Measurements from ENCODE around the gene CYP46A1. TPM values are rescaled to one million over a fixed set of nuclear protein-coding genes. Genes with fewer than 3 reads are reported as not detected.

The CYP46A1 gene
- total RNA-seq, 1 donor from 2014 or later: 6.1 TPM

Other genes with a start within 250 kb of the CYP46A1 start
- gene SETD3, start 203.4 kb upstream of the CYP46A1 start, total RNA-seq: 50.9 TPM
- 15.7 TPM for gene CCNK, start 202.9 kb upstream of the CYP46A1 start, total RNA-seq
- 6.1 TPM for gene CCDC85C, start 80.1 kb upstream of the CYP46A1 start, total RNA-seq
- gene HHIPL1, start 39.2 kb upstream of the CYP46A1 start, total RNA-seq: 5.9 TPM
- 110 TPM for gene EML1, start 109.1 kb downstream of the CYP46A1 start, total RNA-seq

Measured in temporal lobe (tissue), 1 donor.